Skeletal muscle tissue (tissue), 4 donors: ENCODE data around the gene PLCL2. TPM values are rescaled to one million over a fixed set of nuclear protein-coding genes. Genes with fewer than 3 reads are reported as not detected.

ENCODE experiments used
- H3K27ac ChIP-seq: one replicate; pipeline ENCODE4 v1.7.0; 2013; ENCODE audit warnings: mild to moderate bottlenecking, low read depth, low read length, inconsistent platforms
- H3K27me3 ChIP-seq, 3 donors: one replicate each; pipeline ENCODE4 v1.7.0; 2013; ENCODE audit warnings: low read length in 3 of 3; ENCODE audit not compliant: control insufficient read depth in 3 of 3, insufficient read depth in 3 of 3
- H3K36me3 ChIP-seq, 3 donors: one replicate each; pipeline ENCODE4 v1.7.0; 2013; ENCODE audit warnings: low read length in 3 of 3; ENCODE audit not compliant: control insufficient read depth in 3 of 3, insufficient read depth in 3 of 3
- H3K4me1 ChIP-seq, 3 donors: one replicate each; pipeline ENCODE4 v1.7.0; 2013; ENCODE audit warnings: low read length in 3 of 3, mild to moderate bottlenecking in 3 of 3; ENCODE audit not compliant: control insufficient read depth in 3 of 3, insufficient read depth in 3 of 3
- H3K4me3 ChIP-seq, 3 donors: one replicate each; pipeline ENCODE4 v1.7.0; 2013; ENCODE audit warnings: low read length in 3 of 3
- H3K9ac ChIP-seq, 3 donors: one replicate each; pipeline ENCODE4 v1.7.0; 2013; ENCODE audit warnings: low read length in 3 of 3, mild to moderate bottlenecking in 3 of 3, moderate library complexity in 2 of 3, low read depth in 1 of 3
- H3K9me3 ChIP-seq, 3 donors: one replicate each; pipeline ENCODE4 v1.7.0; 2013; ENCODE audit warnings: low read length in 3 of 3; ENCODE audit not compliant: control insufficient read depth in 3 of 3
- total RNA-seq: library from RNA; depleted of rRNA; stranded (reverse); fragments of >200 nt; gene quantifications from one replicate; pipeline ENCODE4 v1.2.3, GENCODE V29; 2014
- donor health status: Osteomylitis.

The PLCL2 gene
- total RNA-seq, 1 donor from 2014 or later: 83.5 TPM

- Histone ChIP-seq H3K36me3 (peaks cover 5 to 11% (median 9%) of the 10 kb centered on the region in 3 donors), H3K27me3 (no peaks in the 10 kb centered on the region)
Observed at GRCh38 chr3:17044855-17045254, 160.1 kb downstream of the PLCL2 start.

GRCh38 chr3:17045705-17046104 lies 160.9 kb downstream of the PLCL2 start:
- Histone ChIP-seq H3K36me3 (peaks cover 5 to 11% (median 9%) of the 10 kb centered on the region in 3 donors), H3K27me3 (no peaks in the 10 kb centered on the region), H3K4me3 (no peak overlapping the region), H3K4me1 (peaks cover 0 to 8% (median under 1%) of the 10 kb centered on the region in 3 donors), H3K9ac (no peak overlapping the region), H3K9me3 (no peaks in the 10 kb centered on the region), H3K27ac (no peak overlapping the region)

More at GRCh38 chr3:17044855-17045254, 160.1 kb downstream of the PLCL2 start:
- Histone ChIP-seq H3K9me3 (no peaks in the 10 kb centered on the region), H3K9ac (no peak overlapping the region), H3K4me1 (peaks cover 5 to 15% (median 8%) of the 10 kb centered on the region in 3 donors), H3K4me3 (no peak overlapping the region), H3K27ac (no peak overlapping the region)

GRCh38 chr3:17046623-17047022 lies 161.9 kb downstream of the PLCL2 start:
- Histone ChIP-seq H3K4me1 (peaks cover 0 to 5% (median 0%) of the 10 kb centered on the region in 3 donors), H3K9me3 (no peaks in the 10 kb centered on the region), H3K4me3 (no peak overlapping the region), H3K36me3 (peaks cover 5 to 11% (median 9%) of the 10 kb centered on the region in 3 donors), H3K9ac (no peak overlapping the region), H3K27me3 (no peaks in the 10 kb centered on the region), H3K27ac (no peak overlapping the region)

GRCh38 chr3:17047162-17047561 lies 162.4 kb downstream of the PLCL2 start:
- H3K4me3 ChIP-seq: no peak overlapping the region
- H3K9me3 ChIP-seq: no peaks in the 10 kb centered on the region
- H3K27ac ChIP-seq: no peak overlapping the region
- H3K4me1 ChIP-seq: peaks cover 0 to 5% (median 0%) of the 10 kb centered on the region in 3 donors
- H3K27me3 ChIP-seq: no peaks in the 10 kb centered on the region
- no peak overlapping the region for H3K9ac ChIP-seq
- peaks cover 5 to 11% (median 9%) of the 10 kb centered on the region in 3 donors for H3K36me3 ChIP-seq

- no peaks in the 10 kb centered on the region for H3K9me3 ChIP-seq
- peaks cover 5 to 11% (median 9%) of the 10 kb centered on the region in 3 donors for H3K36me3 ChIP-seq
- no peak overlapping the region for H3K4me3 ChIP-seq
- H3K27me3 ChIP-seq: no peaks in the 10 kb centered on the region
- H3K9ac ChIP-seq: no peak overlapping the region
- H3K4me1 ChIP-seq: peaks cover 0 to 5% (median 0%) of the 10 kb centered on the region in 3 donors
- H3K27ac ChIP-seq: no peak overlapping the region
Observed at GRCh38 chr3:17047894-17048293, 163.1 kb downstream of the PLCL2 start.

GRCh38 chr3:17050071-17050470 lies 165.3 kb downstream of the PLCL2 start:
- H3K9ac ChIP-seq: no peak overlapping the region
- H3K4me1 ChIP-seq: peaks cover 3 to 4% (median 4%) of the 10 kb centered on the region in 3 donors
- H3K36me3 ChIP-seq: peaks cover 0 to 9% (median 6%) of the 10 kb centered on the region in 3 donors
- no peaks in the 10 kb centered on the region for H3K27me3 ChIP-seq
- H3K27ac ChIP-seq: no peak overlapping the region
- H3K4me3 ChIP-seq: no peak overlapping the region
- H3K9me3 ChIP-seq: no peaks in the 10 kb centered on the region

- no peaks in the 10 kb centered on the region for H3K9me3 ChIP-seq
- H3K27ac ChIP-seq: no peak overlapping the region
- H3K9ac ChIP-seq: no peak overlapping the region
- H3K36me3 ChIP-seq: peaks cover 0 to 7% (median 6%) of the 10 kb centered on the region in 3 donors
- peaks cover 5 to 8% (median 8%) of the 10 kb centered on the region in 3 donors for H3K4me1 ChIP-seq
- H3K27me3 ChIP-seq: no peaks in the 10 kb centered on the region
- no peak overlapping the region for H3K4me3 ChIP-seq
Observed at GRCh38 chr3:17050506-17050905, 165.8 kb downstream of the PLCL2 start.

GRCh38 chr3:17052363-17052762 lies 167.6 kb downstream of the PLCL2 start:
- Histone ChIP-seq H3K9ac (no peak overlapping the region), H3K4me3 (no peak overlapping the region), H3K36me3 (peaks cover 2 to 4% (median 3%) of the 10 kb centered on the region in 3 donors), H3K27me3 (no peaks in the 10 kb centered on the region), H3K27ac (no peak overlapping the region), H3K9me3 (no peaks in the 10 kb centered on the region), H3K4me1 (peaks cover 10 to 13% (median 12%) of the 10 kb centered on the region in 3 donors)

GRCh38 chr3:17054301-17054981 lies 169.7 kb downstream of the PLCL2 start:
- no peaks in the 10 kb centered on the region for H3K9me3 ChIP-seq
- peaks cover 0 to 4% (median 0%) of the 10 kb centered on the region in 3 donors for H3K36me3 ChIP-seq
- H3K27me3 ChIP-seq: no peaks in the 10 kb centered on the region
- H3K9ac ChIP-seq: no peak overlapping the region
- no peak overlapping the region for H3K27ac ChIP-seq
- no peak overlapping the region for H3K4me3 ChIP-seq
- H3K4me1 ChIP-seq: peaks cover 10 to 13% (median 12%) of the 10 kb centered on the region in 3 donors

- H3K27ac ChIP-seq: peak overlapping the region; percentile 44
- no peaks in the 10 kb centered on the region for H3K9me3 ChIP-seq
- no peak overlapping the region for H3K9ac ChIP-seq
- no peaks in the 10 kb centered on the region for H3K27me3 ChIP-seq
- H3K4me1 ChIP-seq: peaks cover 10 to 15% (median 13%) of the 10 kb centered on the region in 3 donors
- no peak overlapping the region for H3K4me3 ChIP-seq
- H3K36me3 ChIP-seq: peaks cover 0 to 4% (median 0%) of the 10 kb centered on the region in 3 donors
Observed at GRCh38 chr3:17054982-17055343, 170.2 kb downstream of the PLCL2 start.
